Fibroblast of villous mesenchyme (primary cell): Measurements from ENCODE around the gene PSMD1. TPM values are rescaled to one million over a fixed set of nuclear protein-coding genes. Genes with fewer than 3 reads are reported as not detected.
A peak's percentile ranks its signal among the peaks of the same experiment; 100 is the strongest.

Experiments
- DNase-seq: peaks from one replicate; pipeline ENCODE4 v3.0.0-alpha.2; 2010; ENCODE audit warnings: low read depth
- H3K4me3 ChIP-seq: 2 replicates; pipeline ENCODE4 v1.5.1; 2011; ENCODE audit warnings: low read depth, mild to moderate bottlenecking, low read length
- total RNA-seq: library from RNA; depleted of rRNA; stranded (reverse); fragments of >200 nt; gene quantifications from 2 replicates; pipeline ENCODE4 v1.2.3, GENCODE V29; 2012
- TF ChIP-seq, protein P1 (sequence below): IDR thresholded peaks from 2 replicates; pipeline ENCODE4 v1.5.1; 2012; ENCODE audit warnings: low read depth, mild to moderate bottlenecking, low read length; ENCODE audit not compliant: insufficient read depth

The PSMD1 gene
- total RNA-seq, 1 donor: 153 TPM

DNA sequence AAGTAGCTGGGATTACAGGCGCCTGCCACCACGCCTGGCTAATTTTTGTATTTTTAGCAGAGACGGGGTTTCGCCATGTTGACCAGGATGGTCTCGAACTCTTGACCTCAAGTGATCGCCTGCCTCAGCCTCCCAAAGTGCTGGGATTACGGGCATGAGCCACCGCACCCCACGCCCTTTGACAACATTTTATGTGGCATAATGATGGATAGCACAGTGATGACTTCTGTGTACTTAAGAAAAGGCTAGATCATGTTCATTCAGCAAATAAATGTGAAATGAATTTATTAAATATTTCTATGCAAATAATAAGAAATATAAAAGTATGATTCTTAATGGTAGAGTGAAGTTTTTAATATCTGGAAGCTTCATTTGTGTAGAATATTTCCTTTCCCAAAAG, 70.8 kb downstream of the PSMD1 start:
- no peak for DNase-seq
- H3K4me3 ChIP-seq: no peak overlapping the region
- TF ChIP-seq, protein P1, sequence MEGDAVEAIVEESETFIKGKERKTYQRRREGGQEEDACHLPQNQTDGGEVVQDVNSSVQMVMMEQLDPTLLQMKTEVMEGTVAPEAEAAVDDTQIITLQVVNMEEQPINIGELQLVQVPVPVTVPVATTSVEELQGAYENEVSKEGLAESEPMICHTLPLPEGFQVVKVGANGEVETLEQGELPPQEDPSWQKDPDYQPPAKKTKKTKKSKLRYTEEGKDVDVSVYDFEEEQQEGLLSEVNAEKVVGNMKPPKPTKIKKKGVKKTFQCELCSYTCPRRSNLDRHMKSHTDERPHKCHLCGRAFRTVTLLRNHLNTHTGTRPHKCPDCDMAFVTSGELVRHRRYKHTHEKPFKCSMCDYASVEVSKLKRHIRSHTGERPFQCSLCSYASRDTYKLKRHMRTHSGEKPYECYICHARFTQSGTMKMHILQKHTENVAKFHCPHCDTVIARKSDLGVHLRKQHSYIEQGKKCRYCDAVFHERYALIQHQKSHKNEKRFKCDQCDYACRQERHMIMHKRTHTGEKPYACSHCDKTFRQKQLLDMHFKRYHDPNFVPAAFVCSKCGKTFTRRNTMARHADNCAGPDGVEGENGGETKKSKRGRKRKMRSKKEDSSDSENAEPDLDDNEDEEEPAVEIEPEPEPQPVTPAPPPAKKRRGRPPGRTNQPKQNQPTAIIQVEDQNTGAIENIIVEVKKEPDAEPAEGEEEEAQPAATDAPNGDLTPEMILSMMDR: no peak

- DNase-seq: no peak
- TF ChIP-seq, protein P1: no peak
- no peak overlapping the region for H3K4me3 ChIP-seq
Measured at GRCh38 chr2:231127936-231128335, 71.3 kb downstream of the PSMD1 start.

GRCh38 chr2:231128541-231128940, 71.9 kb downstream of the PSMD1 start:
- TF ChIP-seq, protein P1: no peak
- no peak overlapping the region for H3K4me3 ChIP-seq
- DNase-seq: no peak

- peak; percentile 44 for DNase-seq
- TF ChIP-seq, protein P1: no peak
- H3K4me3 ChIP-seq: no peak overlapping the region
Measured at GRCh38 chr2:231129216-231129615, 72.5 kb downstream of the PSMD1 start.

DNA sequence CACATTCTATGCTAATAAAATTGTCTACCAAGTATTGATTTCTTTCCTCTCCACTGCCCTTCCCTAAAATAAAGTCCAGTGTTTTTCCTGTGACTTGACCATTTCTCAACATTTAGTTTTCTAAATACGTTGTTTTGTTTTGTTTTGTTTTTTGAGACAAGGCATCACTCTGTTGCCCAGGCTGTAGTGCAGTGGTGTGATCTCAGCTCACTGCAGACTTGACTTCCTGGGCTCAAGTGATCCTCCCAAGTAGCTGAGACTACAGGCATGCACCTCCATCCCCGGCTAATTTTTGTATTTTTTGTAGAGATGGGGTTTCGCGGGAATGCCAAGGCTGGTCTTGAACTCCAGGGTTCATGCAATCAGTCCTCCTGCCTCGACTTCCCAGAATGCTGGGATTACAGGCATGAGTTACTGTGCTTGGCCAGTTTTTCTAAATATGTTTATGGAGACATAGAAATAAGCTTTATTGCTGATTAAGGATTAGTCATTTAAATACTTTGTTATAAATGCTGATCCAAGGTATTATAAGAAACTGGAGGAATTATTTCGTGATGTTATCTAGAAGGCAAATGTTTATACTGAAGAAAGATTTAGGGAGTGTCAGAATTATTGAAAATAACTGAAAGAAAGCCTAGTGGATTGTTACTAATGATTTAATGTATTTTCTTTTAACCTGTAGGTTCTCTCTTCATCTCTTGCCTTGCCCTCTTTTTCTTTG, 73.8 kb downstream of the PSMD1 start:
- no peak overlapping the region for H3K4me3 ChIP-seq
- TF ChIP-seq, protein P1: no peak
- DNase-seq: no peak

GRCh38 chr2:231132129-231132528, 75.5 kb downstream of the PSMD1 start:
- TF ChIP-seq, protein P1: no peak
- H3K4me3 ChIP-seq: no peak overlapping the region
- DNase-seq: peak; percentile 71
